ENCODE data around the gene TPST2.
"Not testable (repeated sequence)": the region's sequence is repeated elsewhere in the genome, so short reads cannot be mapped to it uniquely, and the experiment has no call there.

Gene TPST2

DNA sequence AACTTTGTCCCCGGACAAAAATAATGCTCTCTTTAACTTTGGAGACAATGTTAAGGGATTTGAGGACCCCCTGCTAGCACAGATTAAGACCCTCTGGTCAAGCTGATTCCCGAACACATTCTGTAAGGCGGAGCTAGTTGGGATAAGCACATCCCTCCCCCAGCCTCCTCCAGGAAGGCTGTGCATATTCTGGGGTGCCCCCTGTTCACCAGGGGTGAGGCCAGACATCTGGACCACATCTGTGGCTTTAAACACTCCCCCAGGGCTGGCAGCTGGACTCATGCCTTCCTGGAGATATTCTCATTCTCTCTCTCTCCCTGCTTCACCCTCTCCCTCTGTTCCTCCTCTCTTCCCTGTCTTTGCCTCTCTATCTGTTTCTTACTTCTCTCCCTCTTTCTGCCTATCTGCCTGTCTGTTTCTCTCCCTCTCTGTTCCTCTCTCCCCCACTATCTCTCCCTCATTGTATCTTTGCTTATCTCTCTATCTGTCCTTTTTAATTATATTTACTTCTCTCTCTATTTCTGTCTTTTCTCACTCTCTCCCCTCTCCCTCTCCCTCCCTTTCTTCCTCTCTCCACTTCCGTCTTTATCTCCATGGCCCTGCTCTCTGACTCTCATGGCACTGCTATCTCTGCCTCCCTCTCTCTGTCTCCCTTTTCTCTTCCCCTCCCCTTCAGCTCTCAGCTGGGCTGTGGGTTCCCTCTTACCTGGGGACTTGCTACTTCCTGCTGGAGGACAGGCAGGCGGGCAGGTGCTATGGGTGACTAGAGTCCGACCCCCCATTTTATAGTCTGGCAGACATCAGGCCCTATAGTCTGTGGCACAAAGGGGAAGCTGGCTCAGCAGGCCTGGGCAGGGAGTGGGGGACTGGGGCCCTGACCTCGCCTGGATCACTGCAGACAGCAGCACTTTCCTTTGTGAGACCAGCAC, 27.6 kb upstream of the TPST2 start, which contains the start of gene CRYBB1:
CRYBB1 (minus strand) TSS at position 757 of the 929 bp plus-strand sequence. CDS start 1,708 bp downstream, outside the sequence.
- peak; percentile 5 for DNase-seq (ENCODE audit: extremely low read depth, low read depth)
- TF ChIP-seq, protein P1, sequence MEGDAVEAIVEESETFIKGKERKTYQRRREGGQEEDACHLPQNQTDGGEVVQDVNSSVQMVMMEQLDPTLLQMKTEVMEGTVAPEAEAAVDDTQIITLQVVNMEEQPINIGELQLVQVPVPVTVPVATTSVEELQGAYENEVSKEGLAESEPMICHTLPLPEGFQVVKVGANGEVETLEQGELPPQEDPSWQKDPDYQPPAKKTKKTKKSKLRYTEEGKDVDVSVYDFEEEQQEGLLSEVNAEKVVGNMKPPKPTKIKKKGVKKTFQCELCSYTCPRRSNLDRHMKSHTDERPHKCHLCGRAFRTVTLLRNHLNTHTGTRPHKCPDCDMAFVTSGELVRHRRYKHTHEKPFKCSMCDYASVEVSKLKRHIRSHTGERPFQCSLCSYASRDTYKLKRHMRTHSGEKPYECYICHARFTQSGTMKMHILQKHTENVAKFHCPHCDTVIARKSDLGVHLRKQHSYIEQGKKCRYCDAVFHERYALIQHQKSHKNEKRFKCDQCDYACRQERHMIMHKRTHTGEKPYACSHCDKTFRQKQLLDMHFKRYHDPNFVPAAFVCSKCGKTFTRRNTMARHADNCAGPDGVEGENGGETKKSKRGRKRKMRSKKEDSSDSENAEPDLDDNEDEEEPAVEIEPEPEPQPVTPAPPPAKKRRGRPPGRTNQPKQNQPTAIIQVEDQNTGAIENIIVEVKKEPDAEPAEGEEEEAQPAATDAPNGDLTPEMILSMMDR (IDR thresholded peaks at IDR 0.05; ENCODE audit: low read depth, low read length): no peak

DNA sequence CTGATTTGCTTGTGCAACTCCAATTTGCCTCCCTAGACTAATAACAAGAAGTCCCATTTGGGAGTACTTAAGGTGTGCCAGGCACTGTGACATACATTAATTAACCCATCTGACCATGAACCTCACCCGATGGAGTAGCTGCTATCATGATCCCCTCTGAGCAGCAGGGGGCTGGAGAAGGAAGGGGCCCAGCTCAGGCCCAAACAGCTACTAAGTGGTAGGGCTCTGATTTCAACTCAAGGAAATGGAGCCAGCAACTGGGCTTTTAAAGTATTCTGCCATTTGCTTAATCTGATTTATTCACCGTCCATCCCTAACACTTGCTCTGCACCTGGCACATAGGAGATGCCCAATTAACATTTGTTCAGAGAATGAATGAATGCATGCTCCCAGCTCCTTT, 26.7 kb upstream of the TPST2 start:
- no peak for DNase-seq (ENCODE audit: extremely low read depth, low read depth)
- TF ChIP-seq, protein P1 (IDR thresholded peaks at IDR 0.05; ENCODE audit: low read depth, low read length): no peak

DNA sequence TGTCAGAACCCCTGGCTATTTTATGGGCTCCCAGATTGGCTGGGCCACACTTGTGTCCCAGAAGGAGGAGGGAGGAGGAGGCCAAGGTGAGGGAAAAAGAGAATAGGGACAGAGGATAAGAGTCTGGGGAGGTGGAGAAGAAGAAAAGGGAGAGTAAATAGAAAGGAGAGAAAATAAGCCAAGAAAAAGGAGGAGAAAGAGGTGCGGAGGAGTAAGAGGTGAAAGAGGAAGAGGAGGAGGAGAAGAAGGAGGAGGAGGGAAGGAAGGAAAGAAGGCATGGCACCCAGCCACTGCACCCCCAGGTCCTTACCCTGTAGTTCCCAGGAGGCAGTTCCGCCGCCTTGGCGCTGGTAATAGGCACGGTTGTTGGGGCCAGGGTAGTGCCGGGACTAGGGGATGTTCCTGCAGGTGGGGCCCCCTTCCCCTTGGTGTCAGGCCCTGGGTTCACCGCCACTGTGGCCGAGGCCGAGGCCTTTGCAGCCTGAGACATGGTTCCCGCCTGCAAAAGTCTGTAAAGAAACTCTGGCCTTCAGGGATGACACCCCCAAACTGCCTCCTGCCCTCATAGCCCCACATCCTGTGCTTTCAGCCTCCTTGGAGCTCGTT, 26.0 kb upstream of the TPST2 start:
- TF ChIP-seq, protein P1 (IDR thresholded peaks at IDR 0.05; ENCODE audit: low read depth, low read length): no peak
- DNase-seq (ENCODE audit: extremely low read depth, low read depth): no peak

DNA sequence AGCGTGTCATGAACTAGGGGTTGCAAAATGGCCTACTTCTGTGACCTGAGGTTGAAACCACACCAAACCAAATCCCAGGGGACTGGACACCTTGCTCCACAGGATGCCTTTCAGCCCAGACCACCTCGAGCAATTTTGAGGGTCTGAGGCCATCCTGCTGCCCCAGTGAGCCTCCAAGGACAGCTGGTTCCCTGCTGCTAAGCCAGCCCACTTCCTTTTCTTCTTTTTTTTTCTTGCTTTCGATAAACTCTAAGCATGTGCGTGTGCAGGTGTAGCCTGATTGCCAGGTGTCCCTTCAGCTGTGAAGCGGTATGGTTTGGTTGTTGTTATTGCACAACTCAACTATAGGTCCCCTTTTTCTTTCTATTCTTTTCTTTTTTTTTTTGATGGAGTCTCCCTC, 25.2 kb upstream of the TPST2 start:
- DNase-seq (ENCODE audit: extremely low read depth, low read depth): no peak
- TF ChIP-seq, protein P1 (IDR thresholded peaks at IDR 0.05; ENCODE audit: low read depth, low read length): no peak

DNA sequence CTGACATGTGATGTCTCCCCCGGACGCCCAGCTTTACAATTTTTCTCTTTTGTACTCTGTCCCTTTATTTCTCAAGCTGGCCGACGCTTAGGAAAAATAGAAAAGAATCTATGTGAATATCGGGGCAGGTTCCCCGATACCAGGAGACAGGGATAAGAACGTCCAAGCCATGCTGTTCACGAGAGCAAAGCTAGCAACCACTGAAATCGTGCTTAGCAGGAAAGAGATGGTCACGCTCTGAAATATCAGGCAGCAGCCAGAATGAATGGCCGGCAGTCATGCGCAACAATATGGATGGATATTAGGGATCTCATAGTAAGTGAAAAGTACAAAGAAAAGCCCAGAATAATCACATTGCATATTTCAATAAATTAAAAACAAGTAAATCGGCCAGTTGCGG, 24.4 kb upstream of the TPST2 start:
- DNase-seq (ENCODE audit: extremely low read depth, low read depth): no peak
- TF ChIP-seq, protein P1 (IDR thresholded peaks at IDR 0.05; ENCODE audit: low read depth, low read length): no peak

DNA sequence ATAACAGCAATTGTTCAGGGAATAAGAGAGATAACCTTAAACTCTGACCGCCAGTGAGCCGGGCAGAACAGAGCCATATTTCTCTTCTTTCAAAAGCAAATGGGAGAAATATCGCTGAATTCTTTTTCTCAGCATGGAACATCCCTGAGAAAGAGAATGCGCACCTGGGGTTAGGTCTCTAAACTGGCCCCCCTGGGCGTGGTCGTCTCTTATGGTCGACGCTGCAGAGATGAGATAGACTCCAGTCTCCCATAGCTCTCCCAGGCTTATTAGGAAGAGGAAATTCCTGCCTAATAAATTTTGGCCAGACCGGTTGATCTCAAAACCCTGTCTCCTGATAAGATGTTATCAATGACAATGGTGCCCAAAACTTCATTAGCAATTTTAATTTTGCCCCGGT, 23.8 kb upstream of the TPST2 start:
- not testable (repeated sequence) for DNase-seq (ENCODE audit: extremely low read depth, low read depth)

DNA sequence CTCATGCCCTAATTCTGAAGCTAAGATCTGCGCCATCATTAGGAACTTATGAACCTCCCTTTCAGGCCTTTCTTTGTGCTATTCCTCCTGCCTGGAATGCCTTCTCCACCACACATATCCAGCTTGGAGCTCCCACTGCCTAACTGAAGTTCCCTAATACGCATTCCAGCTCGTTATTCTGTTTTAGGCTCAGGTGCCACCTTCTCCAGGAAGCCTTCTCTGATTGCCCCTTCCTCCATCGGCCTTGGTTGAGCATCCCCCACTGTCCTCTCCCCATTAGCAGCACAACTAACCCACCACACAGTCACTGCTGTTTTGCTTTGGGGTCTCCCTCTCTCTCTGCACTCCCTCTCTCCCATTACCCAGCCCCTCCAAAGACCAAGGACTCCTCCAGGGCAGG, 22.7 kb upstream of the TPST2 start:
- TF ChIP-seq, protein P1 (IDR thresholded peaks at IDR 0.05; ENCODE audit: low read depth, low read length): no peak
- no peak for DNase-seq (ENCODE audit: extremely low read depth, low read depth)
